ENCODE data around the gene ZNF277.

The ZNF277 gene

GRCh38 chr7:112337892-112338291 is 131.4 kb downstream of the ZNF277 start:
- Histone ChIP-seq H3K36me3 (ENCODE audit: low read length) (peaks cover 7% of the 10 kb centered on the region; the same call in 1 of the 2 replicates), H3K9me2 (replicated peaks; ENCODE audit: insufficient read depth, low read length) (no peaks in the 10 kb centered on the region), H3K9me3 (ENCODE audit: insufficient read depth, low read length) (no peaks in the 10 kb centered on the region), H2AFZ (ENCODE audit: low read depth, low read length, severe bottlenecking) (no peak overlapping the region), H3K27me3 (ENCODE audit: low read length) (no peaks in the 10 kb centered on the region), H4K20me1 (ENCODE audit: low read depth, low read length) (no peaks in the 10 kb centered on the region), H3K79me2 (ENCODE audit: insufficient read depth, low read length) (no peaks in the 10 kb centered on the region), H3K27ac (ENCODE audit: low read depth, low read length) (no peak overlapping the region), H3K4me2 (ENCODE audit: low read depth, low read length, poor library complexity, severe bottlenecking) (no peak overlapping the region), H3K4me3 (ENCODE audit: insufficient read depth, low read length, poor library complexity, severe bottlenecking) (no peak overlapping the region), H3F3A (ENCODE audit: insufficient read depth) (no peaks in the 10 kb centered on the region), H3K9ac (ENCODE audit: low read length) (no peak overlapping the region)
- TF ChIP-seq CTCF (IDR thresholded peaks at IDR 0.05; ENCODE audit: insufficient read depth, low read length, poor library complexity, severe bottlenecking) (no peak), EZH2phosphoT487 (conservative IDR thresholded peaks at IDR 0.05; ENCODE audit: low read length) (no peak)

GRCh38 chr7:112338786-112339185 is 132.3 kb downstream of the ZNF277 start:
- Histone ChIP-seq H3F3A (ENCODE audit: insufficient read depth) (no peaks in the 10 kb centered on the region), H3K79me2 (ENCODE audit: insufficient read depth, low read length) (no peaks in the 10 kb centered on the region), H3K4me3 (ENCODE audit: insufficient read depth, low read length, poor library complexity, severe bottlenecking) (no peak overlapping the region), H2AFZ (ENCODE audit: low read depth, low read length, severe bottlenecking) (no peak overlapping the region), H3K27ac (ENCODE audit: low read depth, low read length) (no peak overlapping the region), H3K36me3 (ENCODE audit: low read length) (peaks cover 12% of the 10 kb centered on the region; the same call in 1 of the 2 replicates), H4K20me1 (ENCODE audit: low read depth, low read length) (no peaks in the 10 kb centered on the region), H3K4me2 (ENCODE audit: low read depth, low read length, poor library complexity, severe bottlenecking) (no peak overlapping the region), H3K9me3 (ENCODE audit: insufficient read depth, low read length) (no peaks in the 10 kb centered on the region), H3K27me3 (ENCODE audit: low read length) (no peaks in the 10 kb centered on the region), H3K9me2 (replicated peaks; ENCODE audit: insufficient read depth, low read length) (no peaks in the 10 kb centered on the region), H3K9ac (ENCODE audit: low read length) (no peak overlapping the region)
- TF ChIP-seq EZH2phosphoT487 (conservative IDR thresholded peaks at IDR 0.05; ENCODE audit: low read length), result no peak
- no peak for TF ChIP-seq CTCF (IDR thresholded peaks at IDR 0.05; ENCODE audit: insufficient read depth, low read length, poor library complexity, severe bottlenecking)

- Histone ChIP-seq H3K9me2 (replicated peaks; ENCODE audit: insufficient read depth, low read length) (no peaks in the 10 kb centered on the region), H4K20me1 (ENCODE audit: low read depth, low read length) (no peaks in the 10 kb centered on the region), H2AFZ (ENCODE audit: low read depth, low read length, severe bottlenecking) (no peak overlapping the region), H3K27me3 (ENCODE audit: low read length) (no peaks in the 10 kb centered on the region), H3K4me3 (ENCODE audit: insufficient read depth, low read length, poor library complexity, severe bottlenecking) (no peak overlapping the region), H3F3A (ENCODE audit: insufficient read depth) (no peaks in the 10 kb centered on the region), H3K9me3 (ENCODE audit: insufficient read depth, low read length) (no peaks in the 10 kb centered on the region), H3K79me2 (ENCODE audit: insufficient read depth, low read length) (no peaks in the 10 kb centered on the region), H3K4me2 (ENCODE audit: low read depth, low read length, poor library complexity, severe bottlenecking) (no peak overlapping the region), H3K9ac (ENCODE audit: low read length) (no peak overlapping the region), H3K27ac (ENCODE audit: low read depth, low read length) (no peak overlapping the region), H3K36me3 (ENCODE audit: low read length) (peaks cover 12% of the 10 kb centered on the region; the same call in 1 of the 2 replicates)
- no peak for TF ChIP-seq EZH2phosphoT487 (conservative IDR thresholded peaks at IDR 0.05; ENCODE audit: low read length)
- no peak for TF ChIP-seq CTCF (IDR thresholded peaks at IDR 0.05; ENCODE audit: insufficient read depth, low read length, poor library complexity, severe bottlenecking)
Measured at GRCh38 chr7:112341464-112341863, 135.0 kb downstream of the ZNF277 start.
